Astrocyte (in vitro differentiated cells and primary cell): ENCODE results near the gene ZHX3. TPM values are rescaled to one million over a fixed set of nuclear protein-coding genes. Genes with fewer than 3 reads are reported as not detected.

Experiments
- DNase-seq: peaks from one replicate; pipeline ENCODE4 v3.0.0-alpha.2; 2010; ENCODE audit warnings: low read depth
- FAIRE-seq: peaks from 2 replicates; lab custom pipeline; 2011; peaks lifted over from hg19 to GRCh38; lab: Jason Lieb, UNC
- H2AFZ ChIP-seq: 2 replicates; pipeline ENCODE4 v1.6.0; 2012; ENCODE audit warnings: low read depth, low read length, inconsistent platforms
- H3K27ac ChIP-seq: 2 replicates; pipeline ENCODE4 v1.5.1; 2011; ENCODE audit warnings: low read depth, low read length, inconsistent platforms
- H3K27me3 ChIP-seq: 2 replicates; pipeline ENCODE4 v1.6.0; 2011; ENCODE audit warnings: low read length, inconsistent platforms; ENCODE audit not compliant: insufficient read depth
- H3K36me3 ChIP-seq: 2 replicates; pipeline ENCODE4 v1.5.1; 2011; ENCODE audit warnings: low read length, inconsistent platforms; ENCODE audit not compliant: insufficient read depth
- H3K4me1 ChIP-seq: 2 replicates; pipeline ENCODE4 v1.5.1; 2011; ENCODE audit warnings: low read length, inconsistent platforms; ENCODE audit not compliant: insufficient read depth
- H3K4me2 ChIP-seq: 2 replicates; pipeline ENCODE4 v1.6.0; 2012; ENCODE audit warnings: low read length, inconsistent platforms
- H3K4me3 ChIP-seq: 2 replicates; pipeline ENCODE4 v1.5.1; 2011; ENCODE audit warnings: low read depth, mild to moderate bottlenecking, low read length, inconsistent platforms; ENCODE audit not compliant: insufficient read depth
- H3K79me2 ChIP-seq: 2 replicates; pipeline ENCODE4 v1.6.0; 2012; ENCODE audit warnings: mild to moderate bottlenecking, low read length, inconsistent platforms; ENCODE audit not compliant: insufficient read depth
- H3K9ac ChIP-seq: 2 replicates; pipeline ENCODE4 v1.6.0; 2012; ENCODE audit warnings: mild to moderate bottlenecking, low read length, inconsistent platforms
- H3K9me3 ChIP-seq: 2 replicates; pipeline ENCODE4 v1.5.1; 2012; ENCODE audit warnings: low read depth, mild to moderate bottlenecking, low read length, inconsistent platforms; ENCODE audit not compliant: insufficient read depth
- H4K20me1 ChIP-seq: 2 replicates; pipeline ENCODE4 v1.6.0; 2012; ENCODE audit warnings: low read length, inconsistent platforms; ENCODE audit not compliant: insufficient read depth
- H3K27ac Mint-ChIP-seq: one replicate; pipeline ENCODE4 v1.8.0; 2021; ENCODE audit warnings: mild to moderate bottlenecking, mixed read lengths; ENCODE audit not compliant: unreplicated experiment
- H3K27me3 Mint-ChIP-seq: one replicate; pipeline ENCODE4 v1.8.0; 2021; ENCODE audit warnings: low read depth, mixed read lengths; ENCODE audit not compliant: unreplicated experiment
- H3K36me3 Mint-ChIP-seq: one replicate; pipeline ENCODE4 v1.8.0; 2021; ENCODE audit warnings: low read depth, mixed read lengths; ENCODE audit not compliant: unreplicated experiment
- H3K4me1 Mint-ChIP-seq: one replicate; pipeline ENCODE4 v1.8.0; 2021; ENCODE audit warnings: low read depth, mixed read lengths; ENCODE audit not compliant: unreplicated experiment
- H3K4me3 Mint-ChIP-seq: one replicate; pipeline ENCODE4 v1.8.0; 2021; ENCODE audit warnings: mild to moderate bottlenecking, moderate library complexity, mixed read lengths; ENCODE audit not compliant: unreplicated experiment
- H3K9me3 Mint-ChIP-seq: one replicate; pipeline ENCODE4 v1.8.0; 2021; ENCODE audit warnings: mild to moderate bottlenecking, mixed read lengths; ENCODE audit not compliant: unreplicated experiment
- CTCF ChIP-seq: IDR thresholded peaks from 2 replicates; pipeline ENCODE4 v1.5.1; 2011; ENCODE audit warnings: low read depth, mild to moderate bottlenecking, inconsistent platforms, low read length, moderate library complexity; ENCODE audit not compliant: insufficient read depth
- EZH2 ChIP-seq: IDR thresholded peaks from 2 replicates; pipeline ENCODE4 v1.6.1; 2012; ENCODE audit warnings: mild to moderate bottlenecking, low read length, inconsistent platforms; ENCODE audit not compliant: insufficient read depth
- total RNA-seq: library from RNA; stranded (reverse); gene quantifications from 2 replicates; pipeline ENCODE4 v1.2.1, GENCODE V29; 2021

Gene ZHX3
- total RNA-seq, 1 donor from 2014 or later = 41.6 TPM

GRCh38 chr20:41202426-41202825 is 115.1 kb downstream of the ZHX3 start:
- no peaks in the 10 kb centered on the region for H3K9me3 ChIP-seq
- no peak overlapping the region for H3K9ac ChIP-seq
- H3K4me3 ChIP-seq = no peak overlapping the region
- H3K27ac ChIP-seq = no peak overlapping the region
- H3K79me2 ChIP-seq = no peaks in the 10 kb centered on the region
- no peak overlapping the region for H2AFZ ChIP-seq
- H3K27me3 ChIP-seq = no peaks in the 10 kb centered on the region
- no peak overlapping the region for H3K4me2 ChIP-seq
- Mint-ChIP-seq H3K9me3 (peaks cover 3% of the 10 kb centered on the region), H3K36me3 (peaks cover 29% of the 10 kb centered on the region), H3K4me3 (no peak overlapping the region), H3K27me3 (no peaks in the 10 kb centered on the region), H3K27ac (no peak overlapping the region), H3K4me1 (no peaks in the 10 kb centered on the region)
- H3K4me1 ChIP-seq = no peaks in the 10 kb centered on the region
- no peak for FAIRE-seq
- no peak for TF ChIP-seq CTCF
- no peak for TF ChIP-seq EZH2
- DNase-seq = no peak
- peaks cover 14% of the 10 kb centered on the region for H3K36me3 ChIP-seq
- peaks cover 36% of the 10 kb centered on the region for H4K20me1 ChIP-seq

DNA sequence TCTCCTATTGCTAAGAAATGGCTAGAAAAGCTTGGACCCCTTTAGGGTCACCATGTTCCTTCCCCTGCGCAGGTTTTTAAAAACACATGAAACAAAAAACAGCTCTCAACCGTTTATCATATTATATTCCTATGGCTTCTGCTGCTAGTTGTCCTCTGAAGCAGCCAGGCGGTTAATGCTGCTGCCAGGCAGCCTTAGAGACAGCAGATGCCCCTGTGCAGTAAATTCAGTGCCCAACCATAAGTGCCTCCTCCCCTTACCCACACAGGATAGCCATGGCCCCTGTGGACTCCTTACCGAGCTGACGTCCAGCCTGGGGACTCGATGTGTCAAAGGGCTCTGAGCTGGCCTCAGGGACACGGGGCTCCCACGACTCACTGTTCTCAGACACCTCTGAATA is 115.8 kb downstream of the ZHX3 start:
- H3K36me3 Mint-ChIP-seq = peaks cover 29% of the 10 kb centered on the region
- H3K9me3 Mint-ChIP-seq = peaks cover 3% of the 10 kb centered on the region
- Histone ChIP-seq H2AFZ (no peak overlapping the region), H3K4me1 (no peaks in the 10 kb centered on the region), H3K4me2 (no peak overlapping the region), H3K27me3 (no peaks in the 10 kb centered on the region), H3K27ac (no peak overlapping the region), H3K4me3 (no peak overlapping the region), H3K79me2 (no peaks in the 10 kb centered on the region), H3K9me3 (no peaks in the 10 kb centered on the region), H3K36me3 (peaks cover 14% of the 10 kb centered on the region), H3K9ac (no peak overlapping the region), H4K20me1 (peaks cover 38% of the 10 kb centered on the region)
- TF ChIP-seq EZH2 (no peak), CTCF (no peak)
- no peaks in the 10 kb centered on the region for H3K27me3 Mint-ChIP-seq
- no peaks in the 10 kb centered on the region for H3K4me1 Mint-ChIP-seq
- H3K4me3 Mint-ChIP-seq = no peak overlapping the region
- DNase-seq = no peak
- H3K27ac Mint-ChIP-seq = no peak overlapping the region
- FAIRE-seq = no peak

GRCh38 chr20:41200446-41201202 is 116.9 kb downstream of the ZHX3 start:
- Mint-ChIP-seq H3K36me3 (peaks cover 29% of the 10 kb centered on the region), H3K27me3 (no peaks in the 10 kb centered on the region), H3K4me3 (no peak overlapping the region), H3K27ac (no peak overlapping the region), H3K9me3 (peaks cover 3% of the 10 kb centered on the region), H3K4me1 (no peaks in the 10 kb centered on the region)
- Histone ChIP-seq H3K9ac (no peak overlapping the region), H3K27me3 (no peaks in the 10 kb centered on the region), H4K20me1 (peaks cover 39% of the 10 kb centered on the region), H3K27ac (no peak overlapping the region), H3K79me2 (no peaks in the 10 kb centered on the region), H2AFZ (no peak overlapping the region), H3K36me3 (peaks cover 14% of the 10 kb centered on the region), H3K4me2 (no peak overlapping the region), H3K9me3 (no peaks in the 10 kb centered on the region), H3K4me1 (no peaks in the 10 kb centered on the region), H3K4me3 (no peak overlapping the region)
- FAIRE-seq = no peak
- no peak for TF ChIP-seq CTCF
- TF ChIP-seq EZH2 = no peak
- no peak for DNase-seq
